GM12878 (cell line): ENCODE results near the gene RHOC. TPM values are rescaled to one million over a fixed set of nuclear protein-coding genes. Genes with fewer than 3 reads are reported as not detected.

ENCODE experiments used
- ATAC-seq: fragments of 200-7000 bp; cut with Tn5 transposase; 3 replicates; pipeline ENCODE4 v1.9.1; 2020; ENCODE audit warnings: mild to moderate bottlenecking, moderate library complexity
- BruUV-seq: library from RNA; stranded (reverse); fragments of 400-500 nt; replicated peaks from 2 replicates; lab custom pipeline; 2021; lab: Mats Ljungman, UMichigan
- CTCF ChIA-PET: fragments of 300-600 bp; sonication (Branson Sonifier 250); formaldehyde crosslinking; extraction: SDS; loops from one replicate; lab custom pipeline; 2021; ENCODE audit warnings: inconsistent platforms; lab: Yijun Ruan, JAX
- POLR2A ChIA-PET: fragments of 350-600 bp; formaldehyde crosslinking; extraction: SDS; loops from one replicate; lab custom pipeline; 2021; ENCODE audit warnings: inconsistent platforms; lab: Charles Lee
- RAD21 ChIA-PET: fragments of 300-600 bp; sonication (Branson Sonifier 250); formaldehyde crosslinking; loops from one replicate; lab custom pipeline; 2023; ENCODE audit warnings: antibody characterized with exemption; ENCODE audit not compliant: unreplicated experiment; lab: Charles Lee
- SMC1A ChIA-PET: fragments of 300-600 bp; sonication (Branson Sonifier 250); formaldehyde crosslinking; loops from one replicate; lab custom pipeline; 2023; ENCODE audit not compliant: unreplicated experiment, uncharacterized antibody; lab: Charles Lee
- DNase-seq: peaks from one replicate; pipeline ENCODE4 v3.0.0-alpha.2; 2011; ENCODE audit warnings: low read depth, low spot score
- FAIRE-seq: peaks from 3 replicates; lab custom pipeline; 2011; peaks lifted over from hg19 to GRCh38; lab: Jason Lieb, UNC
- H2AFZ ChIP-seq: 2 replicates; pipeline ENCODE4 v1.6.0; 2011; ENCODE audit warnings: low read depth, low read length, control low read depth; ENCODE audit not compliant: control insufficient read depth
- H3K27ac ChIP-seq: 2 replicates; pipeline ENCODE4 v1.5.1; 2011; ENCODE audit warnings: control low read depth; ENCODE audit not compliant: control insufficient read depth, insufficient read depth
- H3K27me3 ChIP-seq, 2 experiments: replicated peaks in 1 of 2; 2 replicates each; pipeline versions ENCODE4 v1.6.0 to v1.6.1; 2011; ENCODE audit warnings: low read length in 1 of 2; ENCODE audit not compliant: control insufficient read depth in 2 of 2, insufficient read depth in 2 of 2
- H3K36me3 ChIP-seq, 2 experiments: 2 replicates each; pipeline ENCODE4 v1.5.1; 2011; ENCODE audit warnings: low read length in 1 of 2; ENCODE audit not compliant: control insufficient read depth in 2 of 2, insufficient read depth in 2 of 2
- H3K4me1 ChIP-seq: 2 replicates; pipeline ENCODE4 v1.6.1; 2011; ENCODE audit warnings: mild to moderate bottlenecking, low read length, moderate library complexity, mixed read lengths; ENCODE audit not compliant: control insufficient read depth, insufficient read depth
- H3K4me2 ChIP-seq: 2 replicates; pipeline ENCODE4 v1.6.0; 2011; ENCODE audit warnings: control low read depth; ENCODE audit not compliant: control insufficient read depth, insufficient read depth
- H3K4me3 ChIP-seq: fragments of 200-600 bp; sonication (generic); 2 replicates; pipeline ENCODE4 v1.5.1; 2016
- H3K79me2 ChIP-seq: 2 replicates; pipeline ENCODE4 v1.6.0; 2011; ENCODE audit warnings: low read length; ENCODE audit not compliant: control insufficient read depth, insufficient read depth
- H3K9ac ChIP-seq: 2 replicates; pipeline ENCODE4 v1.8.0; 2011; ENCODE audit warnings: low read length, control low read depth, mixed read lengths; ENCODE audit not compliant: control insufficient read depth, insufficient read depth
- H3K9me3 ChIP-seq: replicated peaks from 3 replicates; pipeline ENCODE4 v1.5.1; 2011; ENCODE audit warnings: mild to moderate bottlenecking, low read length; ENCODE audit not compliant: control insufficient read depth, insufficient read depth
- H4K20me1 ChIP-seq: 2 replicates; pipeline ENCODE4 v1.6.0; 2011; ENCODE audit not compliant: control insufficient read depth, insufficient read depth
- ASH2L ChIP-seq: fragments of 300-600, 200-600 bp; sonication (generic); IDR thresholded peaks from 2 replicates; pipeline ENCODE4 v1.6.1; 2017; ENCODE audit warnings: low read depth, mild to moderate bottlenecking, borderline replicate concordance
- CHD2 ChIP-seq: IDR thresholded peaks from 2 replicates; pipeline ENCODE4 v1.6.1; 2011; ENCODE audit warnings: low read depth, low read length, improper control_type of control experiment, borderline replicate concordance
- ELK1 ChIP-seq: IDR thresholded peaks from 2 replicates; pipeline ENCODE4 v1.6.1; 2012; ENCODE audit warnings: low read depth, low read length, improper control_type of control experiment
- EP300 ChIP-seq, 2 experiments: fragments of 150-350 bp in 1 of 2; IDR thresholded peaks; 2 replicates each; pipeline ENCODE4 v1.6.1; 2011 to 2012; ENCODE audit warnings: low read depth in 2 of 2, low read length in 2 of 2, borderline replicate concordance in 1 of 2, improper control_type of control experiment in 1 of 2, inconsistent platforms in 1 of 2; ENCODE audit not compliant: control insufficient read depth in 1 of 2
- ETV6 ChIP-seq, 2 experiments: fragments of 450-650 bp in 1 of 2; IDR thresholded peaks in 1 of 2; conservative IDR thresholded peaks in 1 of 2; 2 replicates each; pipeline ENCODE4 v1.6.1; 2014; ENCODE audit warnings: antibody characterized with exemption in 1 of 2, borderline replicate concordance in 1 of 2, low read depth in 1 of 2, mild to moderate bottlenecking in 1 of 2, moderate library complexity in 1 of 2
- KAT2A ChIP-seq: conservative IDR thresholded peaks from 2 replicates; pipeline ENCODE4 v1.6.1; 2011; ENCODE audit warnings: low read depth, low read length; ENCODE audit not compliant: control insufficient read depth
- MEF2A ChIP-seq: IDR thresholded peaks from 2 replicates; pipeline ENCODE4 v1.6.1; 2011; ENCODE audit warnings: low read depth, mild to moderate bottlenecking, low read length, moderate library complexity; ENCODE audit not compliant: insufficient read depth
- MEF2B ChIP-seq: fragments of 450-650 bp; IDR thresholded peaks from 2 replicates; pipeline ENCODE4 v1.6.1; 2018; ENCODE audit warnings: mild to moderate bottlenecking, moderate library complexity; ENCODE audit not compliant: partially characterized antibody, poor library complexity, severe bottlenecking
- MYC ChIP-seq: IDR thresholded peaks from 2 replicates; pipeline ENCODE4 v1.6.1; 2011; ENCODE audit warnings: mild to moderate bottlenecking, low read length, moderate library complexity, inconsistent platforms; ENCODE audit not compliant: insufficient read depth, insufficient replicate concordance, insufficient read length, severe bottlenecking
- NFYB ChIP-seq: IDR thresholded peaks from 2 replicates; pipeline ENCODE4 v1.6.1; 2011; ENCODE audit warnings: low read depth, mild to moderate bottlenecking, low read length, improper control_type of control experiment, moderate library complexity; ENCODE audit not compliant: insufficient read depth
- PAX8 ChIP-seq: fragments of 450-650 bp; IDR thresholded peaks from 2 replicates; pipeline ENCODE4 v1.6.1; 2017; ENCODE audit warnings: mild to moderate bottlenecking, moderate library complexity
- RCOR1 ChIP-seq: conservative IDR thresholded peaks from 2 replicates; pipeline ENCODE4 v1.6.1; 2012; ENCODE audit warnings: low read depth, low read length, improper control_type of control experiment
- RFX5 ChIP-seq: IDR thresholded peaks from 2 replicates; pipeline ENCODE4 v1.6.1; 2011; ENCODE audit warnings: low read depth, low read length, improper control_type of control experiment
- ZZZ3 ChIP-seq: IDR thresholded peaks from 2 replicates; pipeline ENCODE4 v1.6.1; 2011; ENCODE audit warnings: low read depth; ENCODE audit not compliant: control insufficient read depth, insufficient read length
- WGBS: methylation state at CpG from one replicate; pipeline ENCODE4 v1.1.6; 2016; ENCODE audit warnings: low lambda C conversion rate; ENCODE audit not compliant: insufficient replicate concordance, insufficient coverage; ENCODE audit errors: missing lambda C conversion rate; 5-methylcytosine and 5-hydroxymethylcytosine counted together
- in situ Hi-C: fragments of 300-500 bp; cut with MboI; formaldehyde crosslinking; loops from 9 replicates; pipeline ENCODE4 v1.14.3; 2018; ENCODE audit warnings: mixed read lengths
- intact Hi-C: fragments of 100-400 bp; cut with micrococcal nuclease; formaldehyde crosslinking; loops from one replicate; pipeline ENCODE4 v1.14.2; 2022; ENCODE audit not compliant: unreplicated experiment
- polyA plus RNA-seq, 11 experiments: library from polyadenylated mRNA; depleted of rRNA in 4 of 11; unstranded in 6 of 11; stranded (reverse) in 5 of 11; fragments of >200 nt; fragmentation: Nextera tagmentation in 4 of 11; fragmentation: Illumina TruSeq in 1 of 11; extraction: Ambion mirVana in 4 of 11; extraction: Trizol in 1 of 11; gene quantifications; 1 replicate in 1 of 11; 2 replicates in 10 of 11; pipeline versions ENCODE4 v1.2.1 to v1.2.3, GENCODE V29; 2011 to 2016; ENCODE audit warnings: inconsistent platforms in 2 of 11, missing spikeins in 2 of 11, low read depth in 1 of 11
- total RNA-seq, 4 experiments: library from RNA; depleted of rRNA in 3 of 4; stranded (reverse); fragments of >200 nt in 3 of 4; fragmentation: Illumina TruSeq in 1 of 4; extraction: Trizol in 1 of 4; gene quantifications; 2 replicates each; pipeline versions ENCODE4 v1.2.1 to v1.2.3, GENCODE V29; 2013 to 2021
- TF ChIP-seq, protein P1 (sequence below): IDR thresholded peaks from 2 replicates; pipeline ENCODE4 v1.6.1; 2012; ENCODE audit warnings: low read depth, low read length, improper control_type of control experiment
- TF ChIP-seq, protein P2 (sequence below): IDR thresholded peaks from 2 replicates; pipeline ENCODE4 v1.6.1; 2012; ENCODE audit warnings: low read length, inconsistent platforms
- TF ChIP-seq, protein P3 (sequence below): fragments of 450-650 bp; formaldehyde crosslinking; IDR thresholded peaks from 2 replicates; pipeline ENCODE4 v1.4.0; 2020; ENCODE audit warnings: mild to moderate bottlenecking, moderate library complexity

The RHOC gene
- total and polyA plus RNA-seq, 10 of the 15 experiments (the other 5 are each of a cell fraction or from before 2014, with no cell fraction given) = 20.6 to 371 (median 158) TPM

DNA sequence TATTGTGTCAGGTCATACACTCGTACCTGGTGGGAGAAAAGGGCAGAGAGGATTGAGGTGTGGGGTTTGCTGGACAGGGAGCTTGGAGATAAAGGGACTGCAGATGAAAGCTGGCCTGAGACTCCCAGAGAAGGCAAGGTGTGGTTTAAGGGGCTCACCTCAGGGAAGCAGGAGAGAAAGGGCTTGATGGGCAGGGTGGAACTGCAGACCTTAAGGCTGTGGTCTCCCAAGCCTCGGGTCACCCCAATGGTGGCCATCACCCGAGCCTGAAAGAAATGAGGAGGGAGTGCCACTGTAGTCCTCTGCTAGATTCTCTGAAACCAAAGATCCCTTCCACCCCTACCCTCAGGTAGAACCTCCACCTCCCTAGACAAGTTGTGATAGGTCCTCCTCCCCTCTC lies 3.7 kb upstream of the RHOC start:
- H2AFZ ChIP-seq = no peak overlapping the region
- H3K4me2 ChIP-seq = no peak overlapping the region
- SMC1A ChIA-PET = interaction anchor here (1.3 to 5.1 kb wide), 4 partner anchors 89 to 319 kb away, joined by 3 to 47 read pairs (median 24); no protein-coding TSS in a partner anchor
- no peaks in the 10 kb centered on the region for H3K36me3 ChIP-seq
- ATAC-seq (no peak), FAIRE-seq (no peak), DNase-seq (no peak)
- H3K4me3 ChIP-seq = no peak overlapping the region
- H4K20me1 ChIP-seq = 0 out of 2 replicates have a peak, but pooled peaks cover 3% of the 10 kb centered on the region
- in situ Hi-C loops = no loop called here
- 61% methylated on average over 3 of the region's 3 CpGs for WGBS
- H3K9me3 ChIP-seq = no peaks in the 10 kb centered on the region
- no peak overlapping the region for H3K9ac ChIP-seq
- H3K27me3 ChIP-seq = no peaks in the 10 kb centered on the region
- H3K4me1 ChIP-seq = peaks cover 21% of the 10 kb centered on the region
- POLR2A ChIA-PET = no interaction called here
- peaks cover 11% of the 10 kb centered on the region for H3K79me2 ChIP-seq
- BruUV-seq = no TSS peak
- RAD21 ChIA-PET = interaction anchor here (0.6 to 5.6 kb wide), 4 partner anchors 11 to 319 kb away, joined by 3 to 53 read pairs (median 4); no protein-coding TSS in a partner anchor
- TF ChIP-seq ETV6 (conservative IDR thresholded peaks at IDR 0.05 in 1 of 2, IDR thresholded peaks at IDR 0.05 in 1 of 2; ENCODE audit: borderline replicate concordance in 1 of 2, low read depth in 1 of 2) = no peak
- TF ChIP-seq NFYB = no peak
- TF ChIP-seq ZZZ3 = no peak
- TF ChIP-seq RFX5 = no peak
- no peak for TF ChIP-seq MYC
- TF ChIP-seq KAT2A = no peak
- TF ChIP-seq RCOR1 = no peak
- no peak for TF ChIP-seq MEF2A
- TF ChIP-seq, protein P1, sequence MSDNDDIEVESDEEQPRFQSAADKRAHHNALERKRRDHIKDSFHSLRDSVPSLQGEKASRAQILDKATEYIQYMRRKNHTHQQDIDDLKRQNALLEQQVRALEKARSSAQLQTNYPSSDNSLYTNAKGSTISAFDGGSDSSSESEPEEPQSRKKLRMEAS = no peak
- no peak for TF ChIP-seq EP300 (IDR thresholded peaks at IDR 0.05; ENCODE audit: borderline replicate concordance in 1 of 2, control insufficient read depth in 1 of 2, low read depth in 2 of 2, low read length in 2 of 2)
- TF ChIP-seq, protein P2, sequence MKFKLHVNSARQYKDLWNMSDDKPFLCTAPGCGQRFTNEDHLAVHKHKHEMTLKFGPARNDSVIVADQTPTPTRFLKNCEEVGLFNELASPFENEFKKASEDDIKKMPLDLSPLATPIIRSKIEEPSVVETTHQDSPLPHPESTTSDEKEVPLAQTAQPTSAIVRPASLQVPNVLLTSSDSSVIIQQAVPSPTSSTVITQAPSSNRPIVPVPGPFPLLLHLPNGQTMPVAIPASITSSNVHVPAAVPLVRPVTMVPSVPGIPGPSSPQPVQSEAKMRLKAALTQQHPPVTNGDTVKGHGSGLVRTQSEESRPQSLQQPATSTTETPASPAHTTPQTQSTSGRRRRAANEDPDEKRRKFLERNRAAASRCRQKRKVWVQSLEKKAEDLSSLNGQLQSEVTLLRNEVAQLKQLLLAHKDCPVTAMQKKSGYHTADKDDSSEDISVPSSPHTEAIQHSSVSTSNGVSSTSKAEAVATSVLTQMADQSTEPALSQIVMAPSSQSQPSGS = no peak
- no peak for TF ChIP-seq CHD2
- TF ChIP-seq PAX8 = no peak
- TF ChIP-seq MEF2B = no peak
- TF ChIP-seq ELK1 = no peak
- TF ChIP-seq ASH2L = no peak
- TF ChIP-seq, protein P3, sequence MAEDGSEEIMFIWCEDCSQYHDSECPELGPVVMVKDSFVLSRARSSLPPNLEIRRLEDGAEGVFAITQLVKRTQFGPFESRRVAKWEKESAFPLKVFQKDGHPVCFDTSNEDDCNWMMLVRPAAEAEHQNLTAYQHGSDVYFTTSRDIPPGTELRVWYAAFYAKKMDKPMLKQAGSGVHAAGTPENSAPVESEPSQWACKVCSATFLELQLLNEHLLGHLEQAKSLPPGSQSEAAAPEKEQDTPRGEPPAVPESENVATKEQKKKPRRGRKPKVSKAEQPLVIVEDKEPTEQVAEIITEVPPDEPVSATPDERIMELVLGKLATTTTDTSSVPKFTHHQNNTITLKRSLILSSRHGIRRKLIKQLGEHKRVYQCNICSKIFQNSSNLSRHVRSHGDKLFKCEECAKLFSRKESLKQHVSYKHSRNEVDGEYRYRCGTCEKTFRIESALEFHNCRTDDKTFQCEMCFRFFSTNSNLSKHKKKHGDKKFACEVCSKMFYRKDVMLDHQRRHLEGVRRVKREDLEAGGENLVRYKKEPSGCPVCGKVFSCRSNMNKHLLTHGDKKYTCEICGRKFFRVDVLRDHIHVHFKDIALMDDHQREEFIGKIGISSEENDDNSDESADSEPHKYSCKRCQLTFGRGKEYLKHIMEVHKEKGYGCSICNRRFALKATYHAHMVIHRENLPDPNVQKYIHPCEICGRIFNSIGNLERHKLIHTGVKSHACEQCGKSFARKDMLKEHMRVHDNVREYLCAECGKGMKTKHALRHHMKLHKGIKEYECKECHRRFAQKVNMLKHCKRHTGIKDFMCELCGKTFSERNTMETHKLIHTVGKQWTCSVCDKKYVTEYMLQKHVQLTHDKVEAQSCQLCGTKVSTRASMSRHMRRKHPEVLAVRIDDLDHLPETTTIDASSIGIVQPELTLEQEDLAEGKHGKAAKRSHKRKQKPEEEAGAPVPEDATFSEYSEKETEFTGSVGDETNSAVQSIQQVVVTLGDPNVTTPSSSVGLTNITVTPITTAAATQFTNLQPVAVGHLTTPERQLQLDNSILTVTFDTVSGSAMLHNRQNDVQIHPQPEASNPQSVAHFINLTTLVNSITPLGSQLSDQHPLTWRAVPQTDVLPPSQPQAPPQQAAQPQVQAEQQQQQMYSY (CRISPR knock-in tag) = no peak
- H3K27ac ChIP-seq = no peak overlapping the region
- intact Hi-C loops = loop anchor here (10.0 kb wide), 1 partner anchor 684 kb away; the partner anchor contains the start of gene MAGI3
- CTCF ChIA-PET = interaction anchor here (0.6 to 5.9 kb wide), 8 partner anchors 8 to 318 kb away, joined by 3 to 122 read pairs (median 6); a partner anchor contains a TSS
